HS-5 (cell line): ENCODE measurements around the gene SAMD8.
A peak's percentile ranks its signal among the peaks of the same experiment; 100 is the strongest.

ENCODE experiments used
- DNase-seq: peaks from one replicate; pipeline ENCODE4 v3.0.0-alpha.2; 2012; ENCODE audit warnings: low read depth

Gene SAMD8

GRCh38 chr10:75111365-75111906, at the start of gene SAMD8:
TSS of gene SAMD8 (plus strand) at chr10:75111656. CDS start at chr10:75150529, 38,873 bp downstream.
- peak; percentile 70 for DNase-seq

- no peak for DNase-seq
Measured at GRCh38 chr10:75061709-75062505, 49.5 kb upstream of the SAMD8 start.

GRCh38 chr10:75062506-75063299, 48.8 kb upstream of the SAMD8 start:
- no peak for DNase-seq

- DNase-seq: no peak
Measured at GRCh38 chr10:75063461-75064230, 47.8 kb upstream of the SAMD8 start.

DNA sequence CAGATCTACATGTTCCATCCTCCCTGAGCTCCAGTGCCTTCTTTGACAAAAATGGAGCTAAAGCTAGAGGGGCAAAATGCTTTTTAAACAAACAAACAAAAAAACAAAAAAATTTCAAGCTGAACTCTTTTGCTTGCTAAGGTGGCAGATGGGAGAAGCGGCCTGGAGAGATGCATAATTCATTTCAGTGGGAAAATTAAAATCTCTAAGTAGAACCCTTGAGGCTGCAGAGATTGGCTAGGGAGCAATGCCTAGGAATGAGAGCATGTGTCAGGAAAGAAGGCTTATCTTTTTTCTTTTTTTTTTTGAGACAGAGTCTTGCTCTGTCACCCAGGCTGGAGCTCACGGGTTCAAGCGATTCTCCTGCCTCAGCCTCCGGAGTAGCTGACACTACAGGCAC, 46.4 kb upstream of the SAMD8 start:
- no peak for DNase-seq

- DNase-seq: no peak
Measured at GRCh38 chr10:75066271-75066670, 45.2 kb upstream of the SAMD8 start.

GRCh38 chr10:75067272-75067671, 44.2 kb upstream of the SAMD8 start:
- DNase-seq: no peak

GRCh38 chr10:75068523-75068922, 42.9 kb upstream of the SAMD8 start:
- no peak for DNase-seq

DNA sequence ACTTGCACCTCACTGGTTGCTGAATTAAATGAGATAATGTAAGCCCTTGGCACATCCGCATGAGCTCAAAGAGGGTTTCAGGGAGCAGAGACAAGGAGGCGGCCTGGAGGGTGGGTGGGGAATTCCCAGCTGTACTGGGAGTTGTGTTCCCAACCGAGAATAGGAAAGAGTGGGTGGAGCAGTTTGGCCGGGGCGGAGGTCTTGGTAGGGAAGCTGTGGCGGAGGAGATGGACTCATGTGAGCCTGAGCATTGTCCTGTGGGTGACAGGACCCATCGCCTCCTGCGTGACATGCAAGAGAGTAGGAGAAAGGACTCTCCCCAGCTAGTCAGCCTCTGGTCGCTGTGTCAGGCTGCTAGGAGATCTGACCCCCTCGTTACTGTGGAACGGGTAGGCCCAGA, 41.0 kb upstream of the SAMD8 start:
- DNase-seq: no peak

DNA sequence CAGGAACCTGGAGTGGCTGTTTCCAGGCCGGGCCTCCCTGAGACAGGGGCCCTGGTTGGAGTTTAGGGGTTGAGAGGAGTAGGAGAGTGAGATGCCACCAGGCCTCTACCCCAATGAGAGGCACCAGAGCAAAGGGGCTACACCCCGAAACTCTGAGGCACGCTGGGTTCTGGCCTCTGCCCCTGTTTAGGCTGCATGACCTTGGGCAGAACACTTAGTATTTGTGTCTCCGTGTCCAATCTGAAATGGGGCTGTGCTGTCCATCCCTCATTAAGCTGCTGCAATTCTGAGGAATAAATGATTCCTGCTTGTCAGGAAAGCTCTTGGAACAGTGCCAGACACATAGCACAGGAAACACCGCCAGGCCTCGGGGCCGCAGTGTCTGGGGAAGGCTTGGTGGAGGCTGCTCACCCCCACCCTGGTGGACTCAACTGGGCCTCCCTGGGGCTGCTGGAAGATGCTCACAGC, 40.5 kb upstream of the SAMD8 start:
- DNase-seq: no peak

- DNase-seq: no peak
Measured at GRCh38 chr10:75071756-75072155, 39.7 kb upstream of the SAMD8 start.

- DNase-seq: no peak
Measured at GRCh38 chr10:75072727-75073126, 38.7 kb upstream of the SAMD8 start.

DNA sequence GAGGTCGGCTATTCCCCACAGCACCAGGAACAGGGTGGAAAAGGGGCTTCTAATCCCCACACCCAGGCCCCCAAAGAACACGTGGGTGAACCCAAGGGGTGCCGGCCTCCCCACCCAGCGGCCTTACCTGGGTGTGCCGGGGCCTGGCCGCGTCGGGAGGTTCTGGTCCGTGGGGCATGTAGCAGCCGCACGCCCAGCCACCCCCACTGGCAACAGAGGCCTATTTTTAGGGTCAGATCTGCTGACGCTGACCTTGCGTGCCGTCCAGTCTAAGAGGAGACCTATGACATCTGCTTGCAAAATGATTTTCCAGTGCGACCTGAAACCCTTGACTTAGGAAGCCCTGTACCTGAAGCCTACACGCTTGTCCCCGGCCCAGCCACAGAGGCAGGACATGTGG, 38.0 kb upstream of the SAMD8 start:
- DNase-seq: no peak

DNA sequence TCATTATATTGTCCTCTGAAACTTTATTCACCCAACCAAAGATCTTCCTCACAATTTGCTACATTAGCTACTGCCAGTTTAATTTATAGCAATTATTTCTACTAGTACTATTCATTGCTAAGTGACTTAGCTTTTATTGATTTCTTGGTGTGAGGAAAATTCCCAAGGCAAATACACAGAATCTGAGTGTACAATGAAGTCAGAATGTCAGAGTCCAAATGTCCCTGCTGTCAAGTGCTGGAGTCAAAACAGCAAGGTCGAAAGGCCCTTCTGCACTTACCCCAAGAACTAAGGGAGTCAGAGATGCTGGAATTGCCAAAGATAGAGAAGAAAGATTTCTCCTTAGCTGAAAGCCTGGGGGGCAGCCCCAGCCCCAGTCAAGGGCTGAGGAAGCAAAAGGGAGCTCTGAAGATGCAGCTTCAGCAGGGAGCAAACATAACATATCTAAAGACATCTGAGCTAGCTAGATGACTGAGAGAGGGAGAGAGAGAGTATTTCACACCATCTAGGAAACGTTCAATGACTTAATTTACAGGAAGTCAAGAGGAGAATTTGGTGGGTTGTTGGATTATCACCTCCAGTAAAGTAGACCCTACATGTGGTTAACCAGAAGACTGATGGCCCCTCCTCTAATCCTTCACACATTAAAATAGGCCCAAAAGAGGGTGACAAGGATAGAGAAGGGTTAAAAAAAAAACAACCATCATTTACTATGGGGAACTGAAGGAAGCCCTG, 36.6 kb upstream of the SAMD8 start:
- no peak for DNase-seq

- DNase-seq: no peak
Measured at GRCh38 chr10:75076348-75076747, 35.1 kb upstream of the SAMD8 start.

DNA sequence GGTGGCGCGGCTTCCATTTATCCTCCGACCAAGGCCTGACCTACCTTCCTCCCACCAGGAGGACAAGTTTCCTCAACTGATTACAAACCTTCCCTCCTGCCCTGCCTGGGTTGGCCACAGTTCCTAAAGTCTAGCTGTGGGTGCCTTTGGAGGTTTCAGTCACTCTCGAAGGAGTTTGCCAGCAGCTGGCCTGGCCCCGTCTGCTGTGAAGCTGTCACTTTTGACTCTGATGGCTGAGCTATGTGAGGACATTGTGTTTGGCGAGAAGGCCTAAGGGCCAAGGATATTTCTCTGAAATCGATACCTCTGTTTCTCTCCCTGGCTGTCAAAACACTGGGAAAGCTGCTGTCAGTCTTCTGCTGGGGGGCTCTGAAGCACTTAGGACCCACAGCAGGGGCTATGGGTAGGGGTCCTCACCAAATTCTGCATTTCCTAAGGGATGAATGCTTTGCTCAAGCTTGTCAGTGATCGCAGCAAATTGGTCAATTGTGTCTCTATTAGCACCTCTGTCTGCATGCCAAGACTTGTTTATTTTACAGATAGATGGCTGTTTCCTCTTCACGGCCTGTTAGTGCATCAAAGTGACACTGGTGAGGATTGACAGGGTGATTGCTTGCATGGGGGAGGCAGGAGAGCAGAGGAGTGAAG, 31.9 kb upstream of the SAMD8 start:
- DNase-seq: no peak

DNA sequence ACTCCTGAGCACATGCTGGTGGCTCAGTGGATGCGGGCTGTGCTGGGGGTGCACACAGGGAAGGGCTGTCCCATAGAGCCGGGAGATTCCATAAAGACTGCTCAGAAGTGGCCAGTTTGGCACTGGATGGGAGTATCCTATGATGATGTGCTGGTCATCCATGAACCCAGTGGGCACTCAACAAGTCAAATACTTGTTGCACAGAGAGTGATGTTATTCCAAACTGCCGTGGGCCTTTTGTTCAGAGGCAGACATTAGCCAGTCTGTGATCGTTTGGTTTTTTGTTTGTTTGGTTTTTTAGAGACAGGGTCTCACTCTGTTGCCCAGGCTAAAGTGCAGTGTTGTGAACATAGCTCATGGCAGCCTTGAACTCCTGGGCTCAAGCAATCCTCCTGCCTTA, 30.9 kb upstream of the SAMD8 start:
- no peak for DNase-seq

- DNase-seq: no peak
Measured at GRCh38 chr10:75081379-75081778, 30.1 kb upstream of the SAMD8 start.

DNA sequence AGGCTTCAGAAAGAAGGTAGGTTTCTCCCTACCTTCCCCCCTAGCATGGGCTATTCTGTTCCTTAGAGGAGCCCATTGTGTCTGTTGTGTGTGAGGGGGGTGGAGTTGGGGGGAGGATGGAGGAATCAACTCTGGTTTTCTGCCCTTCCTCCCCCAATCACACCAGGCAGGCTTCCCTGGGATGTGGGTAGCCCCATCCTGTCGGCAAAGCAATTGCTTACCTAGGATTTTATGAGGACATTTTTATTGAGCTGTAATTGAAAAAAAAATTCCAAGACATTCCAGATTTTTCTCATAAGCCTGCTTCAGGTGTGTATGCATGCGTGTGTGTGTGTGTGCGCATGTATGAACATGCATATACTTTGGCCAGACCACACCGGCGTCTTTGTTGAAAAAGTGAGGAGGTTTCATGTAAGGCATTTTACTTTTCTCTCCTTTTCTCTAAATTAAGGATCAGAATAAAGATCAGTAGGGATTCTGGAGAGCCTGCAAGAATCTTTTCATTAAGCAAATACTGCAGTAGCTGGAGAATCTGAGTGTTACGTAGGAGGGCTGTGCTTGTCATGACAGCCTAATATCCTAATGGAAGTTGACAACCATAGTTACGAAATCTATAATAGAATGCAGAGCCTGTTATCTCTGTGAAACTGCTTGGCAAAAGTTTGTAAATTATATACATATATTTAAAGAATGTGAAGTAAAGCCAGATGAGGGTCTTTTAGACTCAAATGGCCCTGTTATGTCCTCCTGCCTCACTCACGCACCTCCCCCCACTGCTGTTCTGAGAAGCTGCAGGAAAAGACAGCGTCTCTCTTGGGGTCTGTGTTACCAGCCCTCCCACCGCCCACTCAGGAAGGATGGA, 27.3 kb upstream of the SAMD8 start:
- no peak for DNase-seq

DNA sequence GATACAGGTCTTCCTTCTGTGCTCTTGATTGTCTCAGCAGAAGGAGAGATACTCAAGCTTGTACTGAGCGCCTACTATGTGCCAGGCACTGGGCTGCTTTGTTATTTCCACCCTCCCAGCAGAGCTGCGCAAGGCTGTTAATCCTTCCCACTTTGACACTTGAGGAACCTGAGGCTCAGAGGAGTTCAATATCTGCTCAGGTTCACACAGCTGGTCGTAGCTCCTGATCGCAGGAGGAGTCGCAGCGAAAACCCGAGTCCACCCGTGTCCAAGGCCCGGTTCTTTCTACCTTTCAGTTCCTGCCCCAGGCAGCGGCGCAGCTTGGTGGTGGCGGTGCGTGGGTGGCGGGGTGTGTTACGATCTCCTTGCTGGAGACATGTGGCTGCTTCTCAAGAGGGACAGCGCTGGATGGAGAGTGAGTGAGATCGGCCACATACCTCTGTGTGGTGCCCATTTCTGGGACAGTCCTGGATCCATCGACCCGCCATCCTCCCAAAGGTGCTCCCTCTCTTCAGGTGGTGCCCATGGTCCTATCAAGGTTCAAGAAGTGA, 26.5 kb upstream of the SAMD8 start:
- DNase-seq: no peak
